AG08395 (cell line): ENCODE measurements around the gene RTL3.
"Not testable (repeated sequence)": the region's sequence is repeated elsewhere in the genome, so short reads cannot be mapped to it uniquely, and the experiment has no call there.

ENCODE experiments used
- DNase-seq: peaks from one replicate; pipeline ENCODE4 v3.0.0; 2012; ENCODE audit warnings: mixed read lengths, low spot score

The RTL3 gene, protein sequence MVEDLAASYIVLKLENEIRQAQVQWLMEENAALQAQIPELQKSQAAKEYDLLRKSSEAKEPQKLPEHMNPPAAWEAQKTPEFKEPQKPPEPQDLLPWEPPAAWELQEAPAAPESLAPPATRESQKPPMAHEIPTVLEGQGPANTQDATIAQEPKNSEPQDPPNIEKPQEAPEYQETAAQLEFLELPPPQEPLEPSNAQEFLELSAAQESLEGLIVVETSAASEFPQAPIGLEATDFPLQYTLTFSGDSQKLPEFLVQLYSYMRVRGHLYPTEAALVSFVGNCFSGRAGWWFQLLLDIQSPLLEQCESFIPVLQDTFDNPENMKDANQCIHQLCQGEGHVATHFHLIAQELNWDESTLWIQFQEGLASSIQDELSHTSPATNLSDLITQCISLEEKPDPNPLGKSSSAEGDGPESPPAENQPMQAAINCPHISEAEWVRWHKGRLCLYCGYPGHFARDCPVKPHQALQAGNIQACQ

DNA sequence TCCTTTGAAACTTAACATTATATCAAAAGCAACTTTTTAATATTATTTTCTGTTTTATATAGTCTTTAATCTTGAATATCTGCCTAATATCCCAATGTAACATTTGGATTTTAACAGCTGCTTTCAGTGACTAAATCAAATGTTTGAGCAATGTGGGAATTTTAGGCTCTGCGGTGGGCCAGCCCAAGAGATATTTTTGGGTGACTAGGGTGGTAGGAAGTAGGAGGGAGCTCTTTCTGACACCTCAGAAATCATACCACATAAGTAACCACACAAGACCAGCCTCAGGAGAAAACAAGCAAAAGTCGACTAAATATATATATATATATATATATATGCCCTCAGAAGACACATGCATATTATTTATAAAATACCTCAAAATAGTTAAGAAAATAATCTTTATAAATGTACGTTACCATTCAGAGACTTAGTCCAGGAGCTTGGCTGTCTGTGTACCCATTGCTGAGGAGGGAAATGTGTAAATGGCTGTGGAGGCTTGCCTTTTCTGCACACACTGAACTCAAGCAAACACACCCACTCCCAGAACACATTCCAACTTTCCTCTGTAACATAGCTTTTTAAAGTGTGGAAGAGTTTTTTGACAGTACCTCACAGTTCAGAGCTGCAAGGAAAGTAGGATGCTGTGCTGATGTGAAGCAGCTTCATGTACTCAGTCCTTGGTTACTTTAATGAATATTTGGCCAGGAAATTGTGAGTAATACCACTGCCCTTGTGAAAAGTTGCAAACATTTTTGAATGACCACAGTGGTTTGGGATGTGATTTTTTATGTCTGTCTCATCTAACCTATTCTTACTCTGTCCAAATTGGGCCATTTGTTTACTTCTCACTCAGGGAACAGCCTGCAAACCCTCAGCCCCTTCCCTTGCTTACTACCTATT, at the start of gene RTL3:
TSS of gene RTL3 (minus strand) at position 484 of the 900 bp plus-strand sequence. CDS start 908 bp downstream, outside the sequence.
- DNase-seq, result peak; percentile 77

DNA sequence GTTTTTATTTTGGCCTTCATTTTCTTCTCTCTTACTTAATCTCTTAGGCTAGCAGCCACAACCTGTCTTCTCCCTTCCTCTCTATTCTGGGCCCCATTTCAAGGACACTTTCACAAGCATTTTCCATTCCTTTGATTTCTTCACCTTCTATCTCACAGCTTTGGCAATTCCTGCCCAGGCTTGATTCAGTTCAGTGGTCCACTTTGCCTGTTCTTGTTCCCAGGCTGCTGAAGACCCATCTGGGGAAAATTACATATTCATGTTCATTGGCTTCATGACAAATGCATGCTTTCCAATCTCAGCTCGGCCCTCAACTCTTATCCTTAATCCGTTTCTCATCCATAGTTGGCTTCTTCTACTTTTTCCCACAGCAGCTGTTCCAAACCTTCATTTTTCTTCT, 49.7 kb upstream of the RTL3 start:
- DNase-seq, result no peak

- peak; percentile 54 for DNase-seq
Observed at GRCh38 chrX:78708262-78708661, 49.1 kb upstream of the RTL3 start.

GRCh38 chrX:78706071-78706470, 46.9 kb upstream of the RTL3 start:
- DNase-seq, result no peak

DNA sequence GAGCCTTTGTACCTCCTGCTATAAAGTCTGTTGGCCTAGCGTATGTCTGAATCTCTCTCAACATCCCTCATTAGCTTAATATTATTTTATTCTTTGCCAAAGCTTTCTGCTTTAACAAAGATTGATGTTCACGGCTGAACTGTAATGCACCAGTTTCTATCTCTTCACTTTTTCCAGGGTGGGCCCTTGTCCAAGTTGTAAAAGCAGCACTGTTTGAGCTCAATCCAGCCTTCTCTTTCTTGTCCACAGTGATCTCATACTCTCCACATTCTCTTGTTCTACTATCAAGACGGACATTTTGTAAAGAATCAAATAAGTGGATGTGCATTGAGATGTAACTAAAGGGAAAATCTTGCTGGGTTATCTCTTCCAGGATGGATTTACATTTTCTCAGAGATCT, 34.4 kb upstream of the RTL3 start:
- DNase-seq, result no peak

GRCh38 chrX:78693012-78693411, 33.9 kb upstream of the RTL3 start:
- no peak for DNase-seq

DNA sequence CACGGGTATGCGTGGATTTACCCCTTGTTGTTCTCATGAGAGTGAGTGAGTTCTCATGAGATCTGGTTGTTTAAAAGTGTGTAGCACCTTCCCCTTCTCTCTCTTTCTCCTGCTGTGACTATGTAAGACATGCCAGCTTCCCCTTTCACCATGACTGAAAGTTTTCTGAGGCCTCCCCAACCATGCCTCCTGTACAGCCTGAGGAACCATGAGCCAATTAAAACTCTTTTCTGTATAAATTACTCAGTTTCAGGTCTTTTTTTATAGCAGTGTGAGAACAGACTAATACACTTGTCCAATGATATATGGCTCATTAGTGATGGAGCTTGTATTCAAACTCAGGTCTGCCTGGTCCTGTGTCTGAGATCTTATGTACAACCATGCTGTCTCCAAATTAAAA, 28.5 kb upstream of the RTL3 start:
- DNase-seq, result no peak

DNA sequence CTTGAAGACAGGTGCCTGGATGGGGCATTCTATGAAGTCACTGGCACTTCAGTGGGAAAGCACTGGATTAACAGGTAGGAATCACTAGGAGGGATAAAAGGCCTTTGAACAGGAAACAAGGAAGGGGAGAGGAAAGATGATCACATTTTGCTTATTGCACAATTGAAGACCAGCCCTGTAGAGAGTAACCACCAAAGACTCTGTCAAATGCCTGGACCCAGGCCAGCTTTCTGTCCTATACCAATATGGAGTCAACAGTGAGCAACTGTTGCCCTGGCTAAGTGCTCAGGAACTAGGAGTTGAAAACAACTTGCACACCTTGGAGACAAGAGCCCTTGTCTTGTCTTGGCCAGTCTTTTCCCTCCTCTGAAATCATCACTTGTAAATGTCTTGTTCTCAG, 14.1 kb upstream of the RTL3 start:
- no peak for DNase-seq

DNA sequence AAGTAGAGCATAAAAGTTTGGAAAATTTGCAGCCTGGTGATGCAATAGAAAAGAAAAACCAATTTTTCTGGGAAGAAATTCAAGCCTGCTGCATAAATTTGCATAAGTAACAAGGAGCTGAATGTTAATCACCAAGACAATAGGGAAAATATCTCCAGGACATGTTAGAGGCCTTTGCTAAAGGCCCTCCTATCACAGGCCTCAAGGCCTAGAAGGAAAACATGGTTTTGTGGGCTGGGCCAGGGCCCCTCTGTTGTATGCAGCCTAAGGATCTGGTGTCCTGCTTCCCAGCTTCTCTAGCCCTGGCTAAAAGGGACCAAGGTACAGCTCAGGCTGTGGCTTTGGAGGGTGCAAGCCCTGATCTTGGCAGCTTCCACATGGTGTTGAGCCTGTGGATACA, 6.2 kb upstream of the RTL3 start:
- DNase-seq, result no peak

DNA sequence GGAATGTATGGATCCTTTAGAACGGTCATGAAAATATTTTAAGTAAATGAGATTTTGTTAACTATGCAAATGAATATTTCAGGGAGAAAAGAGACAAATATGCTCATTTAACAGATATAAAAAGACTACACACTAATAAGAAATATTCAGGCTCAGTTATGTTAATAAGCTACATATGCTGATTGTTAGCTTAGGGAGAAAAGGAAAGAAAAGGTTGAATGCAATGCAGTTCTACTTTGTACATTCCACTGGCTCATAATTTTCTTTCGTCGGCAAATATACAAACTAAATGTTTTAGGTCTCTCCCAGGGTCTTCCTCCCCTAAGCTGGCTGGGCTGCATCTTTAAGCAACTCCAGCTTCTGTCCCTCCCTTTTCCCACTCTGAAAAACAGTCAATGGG, 2.7 kb upstream of the RTL3 start:
- no peak for DNase-seq

- no peak for DNase-seq
Observed at GRCh38 chrX:78659955-78660354, 827 bp upstream of the RTL3 start.

DNA sequence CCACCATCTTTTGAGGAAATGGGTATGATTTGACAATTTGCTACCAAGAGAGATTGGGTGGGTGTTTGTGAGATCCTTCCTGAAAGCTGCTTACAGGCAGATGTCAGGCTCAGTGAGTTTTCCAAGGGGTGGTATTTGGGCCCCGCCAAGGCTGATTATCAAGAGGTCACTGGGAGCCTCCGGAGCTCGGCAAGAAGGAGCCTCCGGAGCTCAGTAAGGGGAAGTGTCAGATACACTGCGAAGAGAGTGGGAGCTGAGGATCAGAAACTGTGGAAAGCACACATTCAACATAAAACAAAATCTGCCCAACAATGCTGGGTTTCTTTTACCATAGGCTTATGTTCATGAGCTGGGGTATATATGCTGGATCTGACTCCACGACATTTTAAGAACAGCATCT, 714 bp downstream of the RTL3 start:
- DNase-seq, result no peak

- DNase-seq, result no peak
Observed at GRCh38 chrX:78655642-78656041, 3.5 kb downstream of the RTL3 start.

GRCh38 chrX:78653118-78653822, 5.9 kb downstream of the RTL3 start:
- peak; percentile 60 for DNase-seq

DNA sequence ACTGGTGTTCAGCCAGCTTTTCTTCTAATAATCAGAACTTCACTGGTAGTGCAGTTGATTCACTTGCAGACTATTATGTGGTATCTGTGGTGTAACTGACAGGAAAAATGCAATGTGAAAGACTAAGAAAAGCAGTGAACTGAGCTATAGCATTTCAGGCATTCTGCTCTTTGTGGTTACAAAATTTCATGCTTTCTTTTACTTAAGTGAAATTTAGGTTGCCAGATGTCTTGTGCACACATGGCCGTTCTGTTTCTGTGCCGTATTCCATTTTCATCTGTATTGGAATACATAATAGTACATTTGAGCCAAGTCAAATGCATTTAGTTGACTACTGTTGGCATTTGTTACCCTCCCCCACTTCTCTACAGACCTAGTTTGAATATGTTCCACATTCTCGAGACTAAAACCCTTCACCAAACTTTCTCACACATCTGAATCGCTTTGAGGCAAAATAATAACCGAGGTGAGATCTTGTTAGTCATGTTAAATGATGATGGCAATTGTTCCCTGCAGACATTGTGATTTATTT, 8.2 kb downstream of the RTL3 start:
- DNase-seq, result peak; percentile 44

DNA sequence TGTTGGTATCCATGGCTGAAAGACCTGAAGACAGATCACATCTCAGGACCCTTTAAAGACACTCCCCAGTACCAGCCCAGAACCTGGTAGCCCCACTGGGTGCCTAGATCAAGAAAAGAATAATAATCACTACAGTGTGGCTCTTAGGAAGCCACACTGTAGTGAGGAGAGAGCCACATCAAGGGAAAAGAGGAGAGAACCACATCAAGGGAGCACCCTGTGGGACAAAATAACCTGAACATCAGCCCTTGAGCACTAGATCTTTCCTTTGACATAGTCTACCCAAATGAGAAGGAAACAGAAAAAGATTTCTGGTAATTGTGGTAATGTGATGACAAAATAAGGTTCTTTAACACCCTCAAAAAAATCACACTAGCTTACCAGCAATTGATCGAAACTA, 15.3 kb downstream of the RTL3 start:
- DNase-seq, result no peak

DNA sequence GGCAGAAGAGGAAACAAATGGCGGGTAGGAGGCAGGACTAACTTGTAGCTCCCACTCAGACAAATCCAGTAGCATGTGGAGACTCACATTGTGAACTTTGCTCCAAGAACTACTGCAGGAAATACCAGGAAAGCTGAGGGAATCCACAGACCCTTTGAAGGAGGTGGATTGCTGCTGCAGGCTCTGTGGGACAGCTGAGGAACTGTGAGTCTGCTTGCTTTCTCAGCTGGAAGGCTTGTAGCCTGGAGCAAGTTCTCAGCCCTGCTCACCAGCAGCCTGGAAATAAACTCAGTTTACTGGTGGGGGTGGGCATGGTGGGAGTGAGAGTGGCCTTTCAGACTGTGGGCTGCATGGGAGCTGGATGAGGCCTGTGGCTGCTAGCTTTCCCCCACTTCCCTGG, 16.0 kb downstream of the RTL3 start:
- no peak for DNase-seq

DNA sequence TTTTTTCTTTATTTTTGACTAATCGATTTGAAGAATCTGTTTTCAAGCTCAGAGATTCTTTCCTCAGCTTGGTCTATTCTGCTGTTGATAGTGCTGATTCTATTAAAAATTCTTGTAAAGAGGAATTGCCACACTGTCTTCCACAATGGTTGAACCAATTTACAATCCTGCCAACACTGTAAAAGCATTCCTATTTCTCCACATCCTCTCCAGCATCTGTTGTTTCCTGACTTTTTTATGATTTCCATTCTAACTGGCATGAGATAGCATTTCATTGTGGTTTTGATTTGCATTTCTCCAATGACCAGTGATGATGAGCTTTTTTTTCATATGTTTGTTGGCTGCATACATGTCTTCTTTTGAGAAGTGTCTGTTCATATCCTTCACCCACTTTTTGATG, 23.0 kb downstream of the RTL3 start:
- not testable (repeated sequence) for DNase-seq

DNA sequence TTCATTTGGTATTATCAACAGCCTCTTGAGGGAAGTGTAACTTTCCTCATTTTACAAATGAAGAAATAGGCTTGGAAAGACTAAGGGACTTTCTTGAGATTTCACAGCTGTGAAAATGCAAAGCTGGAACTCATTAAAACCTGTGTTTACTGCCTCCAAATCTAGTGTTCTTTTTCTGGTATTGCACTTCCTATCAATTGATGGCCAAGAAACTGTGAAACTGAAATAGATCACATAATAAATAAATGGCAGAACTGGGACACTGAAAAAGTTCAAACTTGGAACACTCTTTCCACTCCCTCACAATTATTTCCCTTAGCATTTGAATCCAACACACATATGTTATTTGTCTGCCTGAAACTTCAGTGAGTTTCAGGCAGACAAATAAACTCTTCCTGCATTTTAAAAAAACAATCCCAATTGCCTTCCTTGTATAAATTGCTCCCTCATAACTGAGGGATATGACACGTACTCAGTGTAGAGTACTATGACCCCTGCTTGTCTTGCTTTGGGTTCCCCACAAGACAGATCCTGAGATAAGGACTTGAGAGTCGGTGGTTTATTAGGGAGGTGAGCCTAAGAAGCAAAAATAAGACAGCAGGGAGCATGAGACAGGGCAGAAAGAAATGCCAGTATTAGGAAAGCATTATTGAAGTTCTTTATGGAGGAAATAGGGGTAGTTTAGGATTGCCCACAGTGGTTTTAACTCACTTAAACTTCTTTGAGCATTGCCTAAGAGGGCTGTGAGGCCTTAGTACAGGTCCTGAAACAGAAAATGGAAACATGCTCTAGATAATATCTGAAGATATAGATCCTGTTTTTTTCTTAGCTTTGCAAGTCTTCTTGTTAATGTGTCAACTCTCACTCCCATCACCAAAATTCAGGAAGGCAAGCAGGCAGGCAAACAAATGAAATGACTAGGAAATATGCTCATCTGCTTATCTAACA, 33.9 kb downstream of the RTL3 start:
- no peak for DNase-seq

- no peak for DNase-seq
Observed at GRCh38 chrX:78624426-78624825, 34.7 kb downstream of the RTL3 start.

DNA sequence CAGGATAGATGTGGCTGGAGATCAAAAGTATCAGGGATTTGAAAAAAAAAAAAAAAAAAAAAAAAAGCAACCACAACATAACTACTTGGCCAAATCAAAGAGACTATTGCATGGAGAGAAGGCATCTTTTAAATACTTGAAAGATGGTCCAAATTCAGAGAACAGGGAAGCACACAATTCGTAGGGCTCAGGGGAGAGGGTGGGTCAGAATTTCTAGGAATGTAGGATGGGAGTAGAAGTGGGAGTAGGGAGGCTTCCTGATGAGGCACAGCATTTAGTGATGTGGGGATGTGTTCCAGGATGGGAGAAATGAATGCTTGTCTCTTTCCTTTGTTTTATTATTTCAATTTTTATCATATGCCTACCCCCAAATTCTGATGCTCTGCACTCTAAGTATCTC, 36.3 kb downstream of the RTL3 start:
- no peak for DNase-seq
